Cardiac fibroblast (primary cell): Measurements from ENCODE around the gene COBL.

Experiments used
- DNase-seq, 2 donors: peaks; one replicate each; pipeline versions ENCODE4 v3.0.0 to v3.0.0-alpha.2; 2010; ENCODE audit warnings: low read depth in 2 of 2
- H3K4me3 ChIP-seq, 2 donors: replicated peaks in 1 of 2; 1 replicate in 1 of 2; 2 replicates in 1 of 2; pipeline ENCODE4 v1.5.1; 2011; ENCODE audit warnings: low read depth in 2 of 2, low read length in 2 of 2, mild to moderate bottlenecking in 2 of 2, moderate library complexity in 1 of 2
- CTCF ChIP-seq: IDR thresholded peaks from one replicate; pipeline ENCODE4 v1.5.1; 2011; ENCODE audit warnings: low read depth, mild to moderate bottlenecking, low read length, inconsistent platforms

The COBL gene

GRCh38 chr7:51226916-51227535 lies 89.6 kb downstream of the COBL start:
- no peak for DNase-seq
- TF ChIP-seq CTCF: no peak
- no peak overlapping the region for H3K4me3 ChIP-seq

- DNase-seq: no peak
- no peak for TF ChIP-seq CTCF
- H3K4me3 ChIP-seq: no peak overlapping the region
Measured at GRCh38 chr7:51226063-51226755, 90.4 kb downstream of the COBL start.

GRCh38 chr7:51224811-51225595 lies 91.6 kb downstream of the COBL start:
- no peak for DNase-seq
- TF ChIP-seq CTCF: peak; percentile 6
- no peak overlapping the region for H3K4me3 ChIP-seq

- no peak for TF ChIP-seq CTCF
- H3K4me3 ChIP-seq: no peak overlapping the region
- no peak for DNase-seq
Measured at GRCh38 chr7:51223505-51223904, 93.1 kb downstream of the COBL start.

- no peak for TF ChIP-seq CTCF
- DNase-seq: no peak
- no peak overlapping the region for H3K4me3 ChIP-seq
Measured at GRCh38 chr7:51222916-51223315, 93.7 kb downstream of the COBL start.

- H3K4me3 ChIP-seq: no peak overlapping the region
- no peak for DNase-seq
- TF ChIP-seq CTCF: no peak
Measured at GRCh38 chr7:51220226-51220625, 96.4 kb downstream of the COBL start.
